GM18526 (cell line): ENCODE results near the gene NPEPL1.

ENCODE experiments used
- POLR2A ChIP-seq: IDR thresholded peaks from 3 replicates; pipeline ENCODE4 v1.6.1; 2011; ENCODE audit not compliant: insufficient read length; ENCODE audit errors: extremely low read depth

Gene NPEPL1

GRCh38 chr20:58712806-58713731 is 20.5 kb downstream of the NPEPL1 start:
- no peak for TF ChIP-seq POLR2A

- TF ChIP-seq POLR2A = no peak
Measured at GRCh38 chr20:58713801-58714339, 21.3 kb downstream of the NPEPL1 start.

GRCh38 chr20:58714340-58714922 is 21.8 kb downstream of the NPEPL1 start:
- TF ChIP-seq POLR2A = no peak

GRCh38 chr20:58714923-58715351 is 22.3 kb downstream of the NPEPL1 start:
- no peak for TF ChIP-seq POLR2A

- TF ChIP-seq POLR2A = no peak
Measured at GRCh38 chr20:58715391-58715800, 22.8 kb downstream of the NPEPL1 start.

GRCh38 chr20:58715801-58716475 is 23.3 kb downstream of the NPEPL1 start:
- TF ChIP-seq POLR2A = no peak

GRCh38 chr20:58716476-58717277 is 24.1 kb downstream of the NPEPL1 start:
- no peak for TF ChIP-seq POLR2A

- TF ChIP-seq POLR2A = no peak
Measured at GRCh38 chr20:58717278-58718091, 24.9 kb downstream of the NPEPL1 start.

- no peak for TF ChIP-seq POLR2A
Measured at GRCh38 chr20:58718121-58718563, 25.5 kb downstream of the NPEPL1 start.

GRCh38 chr20:58718729-58719128 is 26.1 kb downstream of the NPEPL1 start:
- no peak for TF ChIP-seq POLR2A

- no peak for TF ChIP-seq POLR2A
Measured at GRCh38 chr20:58719258-58719657, 26.7 kb downstream of the NPEPL1 start.

- no peak for TF ChIP-seq POLR2A
Measured at GRCh38 chr20:58719971-58720371, 27.4 kb downstream of the NPEPL1 start.

- TF ChIP-seq POLR2A = no peak
Measured at GRCh38 chr20:58720890-58721289, 28.3 kb downstream of the NPEPL1 start.
